ENCODE results near the gene GABBR2.

The GABBR2 gene

DNA sequence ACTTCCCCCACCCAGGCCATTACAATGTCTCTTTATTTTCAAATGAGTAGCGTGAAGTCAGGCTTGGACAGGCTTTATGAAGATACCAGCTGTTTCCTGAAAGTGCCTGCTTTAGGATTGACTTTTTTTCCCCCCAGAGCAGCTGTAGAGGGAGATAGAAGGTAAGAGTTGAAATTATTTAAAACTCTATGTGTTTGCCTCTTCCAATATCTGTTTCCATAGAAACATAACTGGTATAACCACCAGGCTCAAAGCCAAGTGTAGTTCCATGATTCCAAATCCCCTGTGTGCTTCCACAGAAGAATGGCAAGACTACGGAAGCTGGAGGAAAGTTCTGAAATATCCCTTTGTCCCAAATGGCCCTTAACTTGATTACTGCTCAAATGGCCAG is 365.9 kb downstream of the GABBR2 start:
- DNase-seq (ENCODE audit: low read depth), result no peak

DNA sequence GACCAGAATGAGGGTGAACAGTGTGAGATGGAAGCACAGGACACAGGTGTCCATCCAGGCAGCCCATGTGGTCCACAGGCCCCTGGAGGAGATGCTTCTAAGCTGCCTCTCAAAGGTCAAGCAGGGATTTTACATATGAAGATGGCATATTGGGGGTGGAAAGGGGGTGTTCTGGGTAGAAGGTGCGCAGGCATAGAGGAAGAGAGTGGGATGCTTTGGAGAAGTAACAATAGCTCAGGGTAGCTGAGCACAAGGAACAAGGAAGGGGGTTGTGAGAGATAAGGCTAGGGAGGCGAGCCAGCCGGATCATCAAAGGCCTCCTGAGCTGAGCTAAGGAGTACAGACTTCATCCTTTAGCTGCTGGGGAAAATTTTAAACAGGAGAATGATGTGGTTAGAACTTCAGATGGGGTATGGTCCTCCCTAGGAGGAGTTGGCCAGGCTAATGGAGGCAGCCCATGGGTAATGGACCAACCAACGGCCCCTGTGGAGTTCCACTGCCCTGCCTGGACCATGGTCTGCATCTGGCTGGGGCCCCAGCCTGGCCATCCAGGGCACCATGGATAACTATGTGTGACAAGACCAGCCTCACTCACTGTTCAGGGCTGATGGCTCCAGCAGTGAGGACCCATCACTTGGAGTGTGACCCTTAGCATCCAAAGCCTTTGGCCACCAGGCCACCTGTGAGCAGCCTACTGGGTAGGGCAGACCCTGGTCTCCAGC is 366.5 kb downstream of the GABBR2 start:
- DNase-seq (ENCODE audit: low read depth), result no peak

DNA sequence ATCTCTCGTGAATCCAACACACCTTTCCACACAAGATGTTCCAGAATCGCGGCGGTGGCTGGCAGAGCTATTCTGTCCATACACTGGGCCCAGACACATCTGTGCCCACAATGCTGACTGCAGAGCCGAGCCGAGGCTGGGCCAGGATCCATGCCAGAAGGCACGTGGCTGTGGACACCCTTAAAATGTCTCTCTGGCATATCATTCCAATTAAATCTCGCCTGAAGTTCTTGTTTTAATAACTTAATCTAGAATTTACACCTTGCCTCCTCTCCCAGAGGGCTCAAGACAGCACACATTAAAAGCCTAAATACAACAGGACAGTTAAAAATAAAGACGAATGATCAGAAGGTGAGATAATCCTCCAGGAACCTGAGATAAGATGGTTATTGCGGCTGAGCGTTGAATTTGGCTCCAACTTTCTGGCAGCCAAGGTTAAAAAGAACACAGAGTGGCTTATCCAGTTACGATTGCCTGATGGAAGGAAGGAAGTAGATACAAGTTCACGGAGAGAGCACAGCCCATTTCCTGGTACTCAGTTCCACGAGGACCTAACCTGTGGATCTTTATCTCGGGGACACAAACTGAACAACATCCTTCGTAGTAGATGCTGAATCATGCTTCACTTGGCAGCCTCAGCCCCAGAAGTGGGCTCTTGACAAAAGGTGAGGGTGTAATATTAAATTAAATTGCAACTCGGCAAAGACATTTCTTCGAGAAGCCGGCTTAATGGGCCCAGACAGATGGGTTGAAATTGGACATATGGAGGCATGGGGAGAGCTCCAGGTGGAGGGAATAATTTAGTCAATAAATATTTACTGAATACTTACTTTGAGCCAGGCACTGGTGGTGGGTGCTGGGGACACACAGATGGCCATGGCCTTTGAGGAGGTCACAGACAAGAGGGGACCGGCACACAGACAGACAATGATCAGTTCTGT is 367.3 kb downstream of the GABBR2 start:
- no peak for DNase-seq (ENCODE audit: low read depth)

DNA sequence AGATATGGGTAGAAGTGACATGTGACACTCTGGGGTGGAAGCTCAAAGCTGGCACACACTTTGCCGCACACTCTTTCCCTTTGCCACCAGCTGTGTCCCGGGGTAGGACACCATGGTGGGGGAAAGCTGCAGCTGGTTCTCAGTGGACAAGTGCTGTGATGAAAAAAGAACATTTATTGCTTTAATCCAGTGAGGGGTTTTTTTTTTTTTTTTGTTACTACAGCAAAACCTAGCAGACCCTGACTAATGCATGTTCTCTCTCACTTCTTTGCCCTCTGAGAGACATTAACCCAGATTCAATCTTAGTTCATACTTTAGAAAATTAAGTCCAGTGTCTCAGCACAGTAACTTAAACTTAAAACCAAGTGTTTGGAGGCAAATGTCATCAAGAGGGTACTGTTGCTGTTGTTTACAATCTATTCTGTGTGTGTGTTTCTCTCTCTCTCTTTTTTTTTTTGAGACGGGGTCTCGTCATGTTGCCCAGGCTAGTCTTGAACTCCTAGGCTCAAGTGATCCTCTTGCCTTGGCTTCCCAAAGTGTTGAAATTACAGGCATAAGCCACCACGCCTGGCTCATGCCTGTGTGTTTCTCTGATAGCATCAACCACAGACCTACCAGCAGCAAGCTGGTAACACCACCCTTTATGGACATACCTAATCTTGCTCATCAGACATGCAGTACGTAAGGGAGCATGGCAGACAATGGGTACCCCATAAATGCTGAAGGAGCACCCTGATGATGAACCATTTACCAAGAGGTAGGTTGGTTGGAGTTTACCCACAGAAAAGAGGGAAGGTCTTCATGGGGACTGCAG is 368.5 kb downstream of the GABBR2 start:
- DNase-seq (ENCODE audit: low read depth), result no peak

DNA sequence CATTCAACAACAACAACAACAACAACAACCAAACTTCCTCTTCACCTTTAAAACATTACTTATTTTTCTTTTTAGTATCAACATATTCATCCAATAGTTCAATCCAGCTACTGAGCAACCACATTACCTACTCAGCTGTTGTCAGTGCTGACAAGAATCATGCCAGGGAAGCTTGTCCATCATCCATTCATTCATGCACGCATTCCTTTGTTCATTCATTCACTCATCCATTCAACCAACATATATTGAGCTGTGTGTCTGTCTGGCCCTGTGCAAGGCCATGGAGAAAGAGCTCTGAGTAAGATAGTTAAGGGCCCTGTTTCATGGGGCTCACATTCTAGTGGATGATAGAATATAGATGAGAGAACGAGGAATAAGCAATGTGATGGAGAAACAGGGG is 373.1 kb downstream of the GABBR2 start:
- DNase-seq (ENCODE audit: low read depth), result no peak

DNA sequence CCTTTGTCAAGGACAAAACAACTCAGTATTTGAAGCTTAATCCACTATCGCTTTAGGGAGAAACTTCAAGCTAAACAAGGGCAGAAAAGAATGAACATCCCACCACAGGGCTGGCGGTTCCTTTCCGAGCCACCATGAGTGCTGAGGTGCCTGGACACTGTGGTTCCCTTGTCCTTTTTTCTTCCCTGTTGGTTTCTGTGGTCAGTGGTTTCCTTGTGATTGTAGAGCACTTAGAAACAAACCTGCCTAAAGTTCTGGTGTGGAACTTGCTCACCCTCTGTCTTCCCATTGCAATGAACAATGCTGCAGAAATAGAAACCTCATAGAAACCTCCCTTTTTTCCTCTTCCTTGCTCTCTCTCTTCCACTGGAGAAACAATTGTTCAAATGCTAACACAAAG is 373.9 kb downstream of the GABBR2 start:
- DNase-seq (ENCODE audit: low read depth), result no peak

DNA sequence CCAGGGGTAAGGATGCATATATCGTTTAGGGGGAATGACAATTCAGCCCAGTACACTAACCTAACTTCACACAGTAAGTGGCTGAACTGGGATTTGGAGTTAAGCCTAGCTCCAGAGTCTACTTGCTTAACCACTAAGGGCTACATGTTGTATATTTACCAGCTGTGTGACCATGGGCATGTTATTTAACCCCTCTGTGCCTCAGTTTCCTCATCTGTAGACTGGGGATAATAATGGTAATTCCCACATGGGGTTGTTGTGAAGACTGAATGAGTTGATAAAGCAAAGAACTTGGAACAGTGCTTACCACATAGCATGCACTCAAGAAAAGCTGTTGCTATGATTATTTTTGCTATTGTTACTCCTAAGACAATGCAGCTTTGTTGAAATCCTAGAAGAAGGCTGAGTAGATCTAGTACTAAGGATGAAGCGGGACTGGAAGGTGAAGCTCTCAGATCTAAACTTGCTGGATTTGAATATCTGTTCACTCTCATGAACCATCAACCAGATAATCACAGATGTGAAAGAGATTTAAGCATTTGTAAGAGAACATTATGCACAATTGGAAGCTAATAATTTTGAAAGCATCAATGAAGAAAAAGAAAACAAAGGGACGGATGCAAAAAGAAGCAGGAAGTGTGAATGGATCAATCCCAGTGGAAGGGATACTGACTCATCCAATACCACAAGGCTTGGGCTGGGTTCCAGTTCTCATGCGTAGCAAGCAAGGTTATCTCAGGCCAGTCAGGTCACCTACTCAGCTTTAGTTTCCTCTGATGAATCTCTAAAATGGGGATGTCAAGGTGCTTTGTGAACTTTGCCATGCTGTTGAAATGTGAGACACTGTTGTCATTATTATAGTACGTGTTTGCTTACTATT is 374.8 kb downstream of the GABBR2 start:
- DNase-seq (ENCODE audit: low read depth), result no peak

DNA sequence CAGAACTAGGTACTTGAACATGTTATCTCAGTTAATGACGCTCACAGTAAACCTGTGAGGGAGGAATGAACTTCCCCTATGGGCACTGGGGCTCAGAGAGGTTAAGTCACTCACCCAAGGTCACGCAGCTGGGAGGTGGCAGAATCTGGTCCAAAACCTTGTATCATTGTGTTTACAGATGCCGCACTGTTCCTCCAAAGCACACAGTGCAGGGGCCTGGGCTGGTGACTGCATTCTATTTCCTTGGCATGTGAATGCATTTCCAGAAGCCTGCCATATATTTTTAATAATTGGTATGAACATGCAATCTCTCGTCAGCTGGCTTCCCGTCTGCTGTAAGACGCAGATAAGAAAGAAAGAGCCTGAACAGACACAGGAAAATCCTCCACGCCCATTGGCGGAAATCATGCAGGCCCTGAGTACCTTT is 376.3 kb downstream of the GABBR2 start:
- no peak for DNase-seq (ENCODE audit: low read depth)

DNA sequence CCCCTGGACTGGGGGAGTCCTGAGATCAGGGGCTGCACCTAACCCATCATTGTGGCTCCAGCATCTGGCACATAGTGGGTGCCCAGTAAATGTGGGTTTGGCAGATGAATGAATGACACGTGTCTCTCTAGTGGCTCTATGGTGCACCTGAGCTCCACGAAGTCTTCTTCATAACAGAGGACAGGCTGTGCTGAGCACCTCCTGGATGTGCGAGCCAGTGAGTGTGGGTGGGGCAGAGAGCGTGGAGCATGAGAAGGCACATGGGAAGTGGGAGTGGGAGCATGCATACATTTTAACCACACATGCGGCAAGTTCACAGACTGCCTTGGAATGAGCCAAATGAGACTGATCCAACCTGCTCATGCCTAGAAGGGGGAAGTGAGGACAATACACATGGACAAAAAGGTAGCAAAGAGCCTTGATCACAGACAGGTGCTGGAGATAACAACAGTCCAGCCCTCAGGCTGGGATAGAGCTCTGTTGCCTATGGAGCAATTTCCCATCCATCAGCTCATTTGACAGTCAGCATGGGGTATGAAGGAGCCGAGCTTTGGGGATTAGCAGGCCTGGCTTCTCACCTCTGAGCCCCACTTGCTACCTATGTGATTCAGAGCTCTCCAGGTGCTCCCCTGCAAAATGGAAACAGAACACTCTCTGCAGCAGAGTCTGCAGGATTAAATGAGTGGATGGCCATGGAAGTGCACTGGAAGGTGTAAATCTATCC is 377.0 kb downstream of the GABBR2 start:
- no peak for DNase-seq (ENCODE audit: low read depth)

DNA sequence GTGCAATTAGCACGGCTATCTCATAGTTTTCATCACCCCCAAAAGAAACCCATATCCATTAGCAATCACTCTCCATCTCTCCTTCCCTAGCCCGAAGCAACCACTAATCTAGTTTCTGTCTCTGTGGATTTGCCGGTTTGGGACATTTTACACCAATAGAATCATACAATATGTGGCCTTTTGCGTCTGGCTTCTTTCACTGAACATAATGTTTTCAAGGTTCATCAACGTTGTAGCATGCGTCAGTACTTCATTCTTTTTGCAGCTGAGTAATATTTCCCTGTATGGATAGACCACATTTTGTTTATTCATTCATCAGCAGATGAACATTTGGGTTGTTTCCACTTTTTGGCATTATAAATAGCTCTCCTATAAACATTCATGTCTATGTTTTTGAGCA is 377.9 kb downstream of the GABBR2 start:
- no peak for DNase-seq (ENCODE audit: low read depth)

DNA sequence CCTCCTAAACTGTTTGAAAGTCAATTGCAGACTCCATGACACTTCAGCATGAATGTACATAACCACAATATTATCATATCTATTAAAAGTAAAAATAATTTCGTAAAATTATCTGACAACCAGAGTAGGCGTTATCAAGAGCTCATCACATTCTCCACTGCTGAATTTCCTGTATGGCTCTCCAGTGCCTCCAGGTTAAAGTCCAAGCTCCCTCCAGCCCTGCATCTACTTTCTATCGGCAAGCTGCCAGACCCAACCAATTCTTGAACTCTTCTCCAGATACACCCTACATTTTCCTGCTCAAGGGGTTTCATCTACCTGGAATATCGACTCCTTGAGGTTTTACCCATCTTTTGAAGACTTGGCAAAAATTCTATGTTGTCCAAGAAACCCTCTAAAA is 378.8 kb downstream of the GABBR2 start:
- DNase-seq (ENCODE audit: low read depth), result no peak

DNA sequence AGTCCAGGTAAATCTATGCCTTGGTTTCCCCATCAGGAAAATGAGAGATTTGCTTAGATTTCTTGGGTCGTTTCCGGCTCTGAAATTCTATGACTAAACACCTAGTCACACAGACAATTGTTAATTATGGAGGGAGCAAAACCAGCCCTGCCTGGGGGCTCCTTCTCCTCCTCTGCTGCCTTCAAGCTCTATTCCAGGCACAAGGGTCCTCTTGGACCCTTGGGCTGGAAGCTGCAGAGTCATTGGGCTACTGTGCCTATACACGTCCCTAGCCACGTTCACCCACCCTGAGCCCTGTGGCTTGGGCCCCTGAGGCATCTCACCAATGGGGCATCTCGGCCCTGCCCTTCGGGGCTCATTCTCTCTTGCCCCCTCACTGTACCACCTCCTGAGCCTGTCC is 379.5 kb downstream of the GABBR2 start:
- DNase-seq (ENCODE audit: low read depth), result no peak

DNA sequence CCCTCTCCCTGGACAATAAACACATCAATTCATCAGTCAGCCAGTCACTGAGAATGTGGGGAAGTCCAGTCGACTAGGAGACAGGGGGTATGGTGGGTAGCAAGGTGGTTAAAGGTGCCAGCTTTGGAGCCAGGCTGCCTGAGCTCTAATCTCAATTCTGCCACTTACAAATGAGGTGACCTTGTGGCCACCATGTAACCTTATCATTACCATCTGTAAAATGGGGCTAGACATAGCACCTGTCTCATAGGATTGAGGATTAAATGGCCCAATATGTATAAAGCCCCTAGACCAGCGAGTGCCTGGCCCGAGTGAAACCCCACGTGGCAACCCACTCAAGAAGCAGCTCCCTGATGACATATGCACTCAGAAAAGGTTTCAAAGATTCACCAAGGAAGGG is 380.0 kb downstream of the GABBR2 start:
- DNase-seq (ENCODE audit: low read depth), result no peak

DNA sequence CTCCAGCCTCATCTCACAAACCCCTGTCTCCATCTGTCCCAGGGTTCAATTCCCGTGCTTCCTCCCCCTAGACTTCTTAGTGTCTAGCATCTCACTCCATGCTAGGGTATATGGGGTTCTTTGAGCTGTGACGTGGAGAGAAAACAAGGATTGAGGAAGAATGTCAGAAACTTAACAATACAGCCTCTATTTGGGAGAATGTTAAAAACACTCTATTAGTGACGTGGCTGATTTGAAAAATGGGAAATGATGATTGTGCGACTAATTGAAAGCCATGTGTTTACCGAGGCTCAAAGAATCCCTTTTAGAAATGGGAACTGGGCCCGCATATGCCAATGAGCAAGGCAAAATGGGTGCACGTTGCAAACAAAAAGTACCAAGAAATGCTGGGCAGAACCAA is 380.6 kb downstream of the GABBR2 start:
- no peak for DNase-seq (ENCODE audit: low read depth)

DNA sequence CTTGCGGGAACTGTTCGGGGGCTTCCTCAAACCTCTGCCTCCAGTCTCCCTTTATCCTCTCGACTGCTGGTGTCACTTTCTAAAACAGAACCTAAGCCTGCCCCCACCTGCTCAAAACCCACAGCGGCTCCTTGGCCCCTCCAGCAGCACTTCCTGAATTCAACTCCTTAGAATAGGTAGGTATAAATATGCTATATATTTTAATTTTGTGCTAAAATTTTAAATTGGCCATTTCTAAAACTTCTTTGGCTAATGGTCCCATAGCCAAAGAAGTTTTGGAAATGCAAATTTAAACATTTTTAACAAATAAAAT is 381.5 kb downstream of the GABBR2 start:
- DNase-seq (ENCODE audit: low read depth), result no peak

DNA sequence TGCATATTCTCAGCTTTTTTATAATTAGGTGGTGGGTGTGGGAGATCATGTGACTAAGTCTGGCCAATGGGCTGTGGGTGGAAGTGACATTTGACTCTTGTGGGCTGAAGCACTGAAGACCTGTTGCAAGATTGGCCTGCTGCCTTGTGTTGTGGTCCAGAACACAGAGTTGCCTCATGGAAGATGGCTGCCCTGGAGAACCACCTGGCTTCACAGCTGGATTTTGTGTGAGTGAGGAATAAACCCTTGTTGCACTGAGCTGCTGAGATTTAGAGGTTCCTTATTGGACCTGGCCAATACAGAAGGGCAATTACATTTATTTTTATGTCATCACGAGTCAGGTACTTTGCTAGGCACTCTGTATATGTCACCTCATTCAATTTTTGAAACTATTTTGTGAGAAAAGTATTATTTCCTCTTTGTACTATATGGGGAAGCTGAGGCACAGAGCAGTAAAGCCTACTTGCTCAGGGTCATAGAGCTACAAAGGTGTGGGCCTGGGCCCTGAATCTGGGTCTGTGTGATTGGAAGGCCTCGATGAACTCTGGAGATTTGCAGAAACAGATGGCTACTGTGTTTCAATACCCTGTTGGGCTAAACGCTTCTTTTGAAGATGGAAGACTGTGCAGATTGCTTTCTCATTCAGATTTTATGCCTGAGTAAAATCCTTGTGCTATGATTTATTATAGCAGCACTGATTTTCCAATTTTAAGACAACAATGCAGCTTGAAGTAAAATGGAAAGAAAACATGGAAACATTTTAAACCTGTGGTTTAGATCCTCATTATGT is 382.1 kb downstream of the GABBR2 start:
- DNase-seq (ENCODE audit: low read depth), result no peak

DNA sequence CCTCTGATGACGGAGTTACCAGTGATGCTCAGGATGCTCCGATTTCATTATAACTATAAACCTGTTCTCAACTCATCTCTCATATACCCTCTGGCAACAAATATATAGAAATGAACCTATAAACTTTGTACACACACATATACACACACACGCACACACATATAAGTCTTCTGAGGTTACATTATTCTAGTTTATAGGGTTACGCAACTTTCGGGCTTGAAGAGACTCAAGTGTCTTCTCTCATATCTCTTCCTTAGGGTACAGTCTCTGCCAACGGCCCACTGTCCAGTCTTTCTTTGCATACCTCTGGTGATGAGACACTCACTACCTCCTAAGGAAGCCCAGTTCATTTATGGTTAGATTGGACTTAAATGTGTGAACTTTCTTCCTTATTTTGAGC is 383.9 kb downstream of the GABBR2 start:
- DNase-seq (ENCODE audit: low read depth), result no peak

DNA sequence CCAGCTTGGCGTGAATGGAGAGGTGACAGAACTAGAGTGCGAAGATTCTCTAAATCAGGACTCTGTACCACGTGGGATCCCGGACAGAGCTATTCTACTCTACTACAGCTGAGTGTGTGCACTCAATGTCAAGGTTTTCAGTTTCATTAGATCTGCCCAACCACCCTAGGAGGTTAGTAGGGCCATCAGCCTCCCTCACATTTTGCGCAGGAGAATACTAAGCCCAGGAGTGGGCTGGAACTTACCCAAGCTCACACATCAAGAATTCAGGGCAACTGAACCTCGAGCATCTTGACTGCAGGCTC is 385.0 kb downstream of the GABBR2 start:
- DNase-seq (ENCODE audit: low read depth), result no peak

DNA sequence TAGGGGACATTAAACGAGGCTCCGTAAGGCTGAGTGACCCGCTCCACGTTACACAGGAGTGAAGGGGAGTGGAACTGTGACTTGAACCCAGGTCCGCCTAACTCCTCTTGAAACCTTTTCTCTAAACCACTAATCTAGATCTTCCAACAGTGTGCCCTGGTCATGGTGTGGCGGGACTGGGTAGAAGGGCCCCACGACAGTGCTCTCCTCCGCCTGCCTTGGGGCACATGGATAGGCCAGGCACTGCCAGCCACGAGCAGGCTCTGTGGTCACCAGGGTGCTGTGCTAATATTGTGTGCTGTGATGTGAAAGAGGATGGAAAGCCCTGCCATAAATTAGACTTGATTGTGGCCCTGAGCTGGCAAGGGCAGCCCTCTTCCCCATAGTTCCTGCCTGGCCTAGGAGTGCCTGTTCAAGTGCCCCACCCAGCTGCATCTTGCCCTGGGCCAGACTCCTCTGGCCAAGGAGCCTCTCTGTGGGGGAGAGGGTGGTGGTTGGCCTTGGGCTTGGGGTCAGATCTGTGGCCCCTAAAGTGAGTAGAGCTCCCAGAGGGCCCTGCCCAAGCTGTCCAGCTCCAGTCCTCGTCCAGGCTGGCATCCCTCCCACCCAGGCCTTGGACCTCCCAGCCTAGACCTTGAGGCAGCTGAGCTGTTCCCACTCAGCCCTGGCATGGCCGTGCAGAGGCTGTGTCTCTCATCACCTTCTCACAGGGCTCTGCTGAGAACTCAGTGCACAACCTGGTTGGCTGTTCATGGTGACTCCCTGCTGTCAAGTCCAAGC is 385.5 kb downstream of the GABBR2 start:
- DNase-seq (ENCODE audit: low read depth), result no peak

DNA sequence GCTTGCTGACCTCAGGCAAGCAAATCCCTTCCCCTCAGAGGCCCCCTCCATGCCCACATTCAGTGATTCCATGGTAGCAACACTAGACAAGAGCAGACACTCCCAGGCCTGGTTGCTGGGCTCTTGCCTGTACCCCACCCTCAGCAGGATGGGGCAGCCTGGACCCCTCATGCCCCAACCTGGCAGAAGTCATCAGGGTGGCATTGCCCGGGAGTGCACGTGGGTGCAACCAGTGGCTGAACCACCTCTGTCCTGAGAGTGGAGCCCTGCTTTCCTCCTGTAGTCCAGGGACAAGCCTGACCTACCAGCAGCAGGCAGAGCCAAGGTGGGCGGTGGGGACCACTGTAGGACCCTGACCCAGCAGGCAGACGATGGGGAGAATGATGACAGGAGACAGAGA is 387.5 kb downstream of the GABBR2 start:
- DNase-seq (ENCODE audit: low read depth), result no peak
